ENCODE measurements around the gene SARDH. TPM values are rescaled to one million over a fixed set of nuclear protein-coding genes. Genes with fewer than 3 reads are reported as not detected.

The SARDH gene
- total and polyA plus RNA-seq, 7 donors = 0.49 to 3.0 (median 1.9) TPM; not detected in 1

- H3K9me3 ChIP-seq = no peaks in the 10 kb centered on the region
- intact Hi-C loops (cut with DNase I) = no loop called here
- no peak overlapping the region for H3K27ac ChIP-seq
- TF ChIP-seq CTCF (IDR thresholded peaks at IDR 0.05) = no peak
- TF ChIP-seq POLR2A (IDR thresholded peaks at IDR 0.05) = no peak
- no peak for TF ChIP-seq POLR2AphosphoS5 (IDR thresholded peaks at IDR 0.05)
- no peak for TF ChIP-seq EP300 (IDR thresholded peaks at IDR 0.05)
- peaks cover 0 to 8% (median 8%) of the 10 kb centered on the region in 4 donors for H3K4me1 ChIP-seq
- 74 to 77% methylated on average over 9 of the region's 9 CpGs for WGBS, 2 donors
- no peaks in the 10 kb centered on the region for H3K36me3 ChIP-seq
- DNase-seq = no peak
- H3K4me3 ChIP-seq = no peak overlapping the region
- peaks cover 0 to 81% (median 54%) of the 10 kb centered on the region in 3 donors for H3K27me3 ChIP-seq
Observed at GRCh38 chr9:133653638-133654037, 84.5 kb downstream of the SARDH start.

GRCh38 chr9:133650026-133650425, 88.1 kb downstream of the SARDH start:
- DNase-seq = no peak
- peaks cover 2 to 52% (median 34%) of the 10 kb centered on the region in 3 donors for H3K27me3 ChIP-seq
- intact Hi-C loops (cut with DNase I) = no loop called here
- no peak for TF ChIP-seq EP300 (IDR thresholded peaks at IDR 0.05)
- H3K27ac ChIP-seq = no peak overlapping the region
- H3K36me3 ChIP-seq = no peaks in the 10 kb centered on the region
- no peak overlapping the region for H3K4me3 ChIP-seq
- H3K4me1 ChIP-seq = no peaks in the 10 kb centered on the region
- no peaks in the 10 kb centered on the region for H3K9me3 ChIP-seq
- 80 to 91% methylated on average over 12 of the region's 12 CpGs for WGBS, 2 donors

- Histone ChIP-seq H3K9me3 (no peaks in the 10 kb centered on the region), H3K36me3 (no peaks in the 10 kb centered on the region), H3K27me3 (peaks cover 2 to 44% (median 26%) of the 10 kb centered on the region in 3 donors), H3K4me1 (no peaks in the 10 kb centered on the region), H3K4me3 (no peak overlapping the region), H3K27ac (no peak overlapping the region)
- intact Hi-C loops (cut with DNase I) = no loop called here
- TF ChIP-seq CTCF (IDR thresholded peaks at IDR 0.05) (no peak), EP300 (IDR thresholded peaks at IDR 0.05) (no peak), POLR2A (IDR thresholded peaks at IDR 0.05) (no peak), POLR2AphosphoS5 (IDR thresholded peaks at IDR 0.05) (no peak)
- 81 to 82% methylated on average over 7 of the region's 7 CpGs for WGBS, 2 donors
- no peak for DNase-seq
Observed at GRCh38 chr9:133649194-133649593, 89.0 kb downstream of the SARDH start.

GRCh38 chr9:133647765-133648469, 90.2 kb downstream of the SARDH start:
- WGBS, 2 donors = 82 to 86% methylated on average over 25 of the region's 25 CpGs
- TF ChIP-seq POLR2AphosphoS5 (IDR thresholded peaks at IDR 0.05) (no peak), CTCF (IDR thresholded peaks at IDR 0.05) (no peak), POLR2A (IDR thresholded peaks at IDR 0.05) (no peak), EP300 (IDR thresholded peaks at IDR 0.05) (no peak)
- intact Hi-C loops (cut with DNase I) = no loop called here

GRCh38 chr9:133647148-133647547, 91.0 kb downstream of the SARDH start:
- 35 to 63% methylated on average over 7 of the region's 7 CpGs for WGBS, 2 donors
- H3K27me3 ChIP-seq = peaks cover 2 to 23% (median 8%) of the 10 kb centered on the region in 3 donors
- no peaks in the 10 kb centered on the region for H3K4me1 ChIP-seq
- H3K9me3 ChIP-seq = no peaks in the 10 kb centered on the region
- no peak for TF ChIP-seq EP300 (IDR thresholded peaks at IDR 0.05)
- TF ChIP-seq POLR2AphosphoS5 (IDR thresholded peaks at IDR 0.05) = no peak
- no peak for TF ChIP-seq CTCF (IDR thresholded peaks at IDR 0.05)
- no peak for TF ChIP-seq POLR2A (IDR thresholded peaks at IDR 0.05)
- no peak overlapping the region for H3K4me3 ChIP-seq
- H3K27ac ChIP-seq = no peak overlapping the region
- intact Hi-C loops (cut with DNase I) = no loop called here
- H3K36me3 ChIP-seq = no peaks in the 10 kb centered on the region
- no peak for DNase-seq

More at GRCh38 chr9:133647765-133648469, 90.2 kb downstream of the SARDH start:
- no peaks in the 10 kb centered on the region for H3K36me3 ChIP-seq
- no peak overlapping the region for H3K27ac ChIP-seq
- no peaks in the 10 kb centered on the region for H3K4me1 ChIP-seq
- no peaks in the 10 kb centered on the region for H3K9me3 ChIP-seq
- no peak overlapping the region for H3K4me3 ChIP-seq
- H3K27me3 ChIP-seq = peaks cover 2 to 31% (median 15%) of the 10 kb centered on the region in 3 donors
- no peak for DNase-seq
